Trophoblast cell (in vitro differentiated cells and primary cell): ENCODE measurements around the gene POTEF.
"Not testable (repeated sequence)": the region's sequence is repeated elsewhere in the genome, so short reads cannot be mapped to it uniquely, and the experiment has no call there.

ENCODE experiments used
- DNase-seq, 2 donors: peaks; one replicate each; pipeline ENCODE4 v3.0.0-alpha.2; 2016
- H2AFZ ChIP-seq: 2 replicates; pipeline ENCODE4 v1.6.1; 2013; ENCODE audit warnings: low read length, moderate library complexity, mild to moderate bottlenecking; ENCODE audit not compliant: insufficient read depth, poor library complexity
- H2AK5ac ChIP-seq: 2 replicates; pipeline ENCODE4 v1.6.1; 2013; ENCODE audit warnings: mild to moderate bottlenecking, low read length
- H2BK120ac ChIP-seq: 2 replicates; pipeline ENCODE4 v1.6.1; 2013; ENCODE audit warnings: low read length, mild to moderate bottlenecking, moderate library complexity; ENCODE audit not compliant: insufficient read depth, poor library complexity
- H2BK12ac ChIP-seq: 2 replicates; pipeline ENCODE4 v1.6.1; 2013; ENCODE audit warnings: mild to moderate bottlenecking, low read length, moderate library complexity
- H2BK5ac ChIP-seq: 2 replicates; pipeline ENCODE4 v1.6.1; 2013; ENCODE audit warnings: low read length, low read depth, moderate library complexity, mild to moderate bottlenecking; ENCODE audit not compliant: poor library complexity
- H3K14ac ChIP-seq: 2 replicates; pipeline ENCODE4 v1.6.1; 2013; ENCODE audit warnings: mild to moderate bottlenecking, low read length
- H3K18ac ChIP-seq: 2 replicates; pipeline ENCODE4 v1.6.1; 2013; ENCODE audit warnings: mild to moderate bottlenecking, low read length
- H3K23ac ChIP-seq: 2 replicates; pipeline ENCODE4 v1.6.1; 2013; ENCODE audit warnings: low read length
- H3K27ac ChIP-seq: 2 replicates; pipeline ENCODE4 v1.5.1; 2013; ENCODE audit warnings: low read depth, mild to moderate bottlenecking, inconsistent platforms, low read length, moderate library complexity
- H3K27me3 ChIP-seq: 2 replicates; pipeline ENCODE4 v1.6.1; 2013; ENCODE audit warnings: inconsistent platforms, mild to moderate bottlenecking, low read length, moderate library complexity; ENCODE audit not compliant: insufficient read depth
- H3K36me3 ChIP-seq, 2 experiments: 1 replicate in 1 of 2; 2 replicates in 1 of 2; pipeline ENCODE4 v1.6.1; 2013; ENCODE audit warnings: low read length in 2 of 2, mild to moderate bottlenecking in 2 of 2, moderate library complexity in 1 of 2; ENCODE audit not compliant: insufficient read depth in 2 of 2, control insufficient read depth in 1 of 2
- H3K4ac ChIP-seq: 2 replicates; pipeline ENCODE4 v1.6.1; 2013; ENCODE audit warnings: low read depth, mild to moderate bottlenecking, low read length, moderate library complexity
- H3K4me1 ChIP-seq, 2 experiments: 1 replicate in 1 of 2; 2 replicates in 1 of 2; pipeline ENCODE4 v1.6.1; 2013; ENCODE audit warnings: low read length in 2 of 2, mild to moderate bottlenecking in 2 of 2, moderate library complexity in 1 of 2; ENCODE audit not compliant: insufficient read depth in 2 of 2, control insufficient read depth in 1 of 2
- H3K4me2 ChIP-seq: 2 replicates; pipeline ENCODE4 v1.6.1; 2013; ENCODE audit warnings: inconsistent platforms, mild to moderate bottlenecking, low read length, moderate library complexity
- H3K4me3 ChIP-seq: 2 replicates; pipeline ENCODE4 v1.5.1; 2013; ENCODE audit warnings: mild to moderate bottlenecking, low read depth, low read length, inconsistent platforms
- H3K79me1 ChIP-seq: one replicate; pipeline ENCODE4 v1.6.1; 2013; ENCODE audit warnings: low read length
- H3K79me2 ChIP-seq: 2 replicates; pipeline ENCODE4 v1.6.1; 2013; ENCODE audit warnings: low read length, mild to moderate bottlenecking; ENCODE audit not compliant: control insufficient read depth, insufficient read depth, poor library complexity
- H3K9ac ChIP-seq: 2 replicates; pipeline ENCODE4 v1.6.1; 2013; ENCODE audit warnings: mild to moderate bottlenecking, low read length
- H3K9me3 ChIP-seq: 2 replicates; pipeline ENCODE4 v1.6.1; 2013; ENCODE audit warnings: low read depth, mild to moderate bottlenecking, control low read depth, inconsistent platforms, low read length; ENCODE audit not compliant: insufficient read depth
- H4K12ac ChIP-seq: 2 replicates; pipeline ENCODE4 v1.6.1; 2013; ENCODE audit warnings: low read depth, mild to moderate bottlenecking, low read length, moderate library complexity
- H4K8ac ChIP-seq: 2 replicates; pipeline ENCODE4 v1.6.1; 2013; ENCODE audit warnings: low read depth, mild to moderate bottlenecking, low read length, moderate library complexity
- H4K91ac ChIP-seq: one replicate; pipeline ENCODE4 v1.6.1; 2013; ENCODE audit warnings: low read depth, mild to moderate bottlenecking, low read length, moderate library complexity
- WGBS: extraction: QIAGEN DNeasy Blood & Tissue Kit; methylation state at CpG from one replicate; pipeline ENCODE4 v1.1.7; 2013; ENCODE audit warnings: missing lambda C conversion rate; ENCODE audit not compliant: insufficient read length, insufficient coverage; ENCODE audit errors: extremely low coverage; 5-methylcytosine and 5-hydroxymethylcytosine counted together

POTEF gene

DNA sequence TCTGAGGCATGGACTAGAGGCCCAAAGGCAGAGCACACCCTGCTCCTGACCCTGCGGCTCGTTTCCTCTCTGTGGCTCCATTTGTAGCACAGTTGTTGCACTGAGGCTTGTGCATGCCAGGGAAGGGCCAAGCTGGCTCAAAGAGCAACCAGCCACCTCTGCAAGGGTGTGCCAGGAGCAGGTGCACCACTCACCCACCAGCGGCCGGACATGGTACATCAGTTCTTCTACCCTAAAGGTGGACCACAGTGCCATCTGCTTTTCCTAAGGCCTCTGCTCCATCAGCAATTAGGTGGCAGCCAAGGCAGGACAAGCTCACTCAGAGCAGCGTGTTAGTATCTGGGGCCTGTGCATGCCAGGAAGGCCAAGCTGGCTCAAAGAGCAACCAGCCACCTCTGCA lies 66.4 kb downstream of the POTEF start:
- H3K9me3 ChIP-seq, H3K4me2 ChIP-seq, H3K4ac ChIP-seq, H3K14ac ChIP-seq, H2BK5ac ChIP-seq, H3K18ac ChIP-seq, H4K91ac ChIP-seq, H2AK5ac ChIP-seq, H3K27me3 ChIP-seq, H3K27ac ChIP-seq, H3K79me2 ChIP-seq, H2BK120ac ChIP-seq, H3K36me3 ChIP-seq, H4K8ac ChIP-seq, H2BK12ac ChIP-seq, H3K4me1 ChIP-seq, H3K9ac ChIP-seq, H3K79me1 ChIP-seq, DNase-seq, H3K4me3 ChIP-seq, H3K23ac ChIP-seq, H2AFZ ChIP-seq, H4K12ac ChIP-seq: not testable (repeated sequence)
- no CpG with 5 or more reads among the region's 5 CpGs for WGBS

DNA sequence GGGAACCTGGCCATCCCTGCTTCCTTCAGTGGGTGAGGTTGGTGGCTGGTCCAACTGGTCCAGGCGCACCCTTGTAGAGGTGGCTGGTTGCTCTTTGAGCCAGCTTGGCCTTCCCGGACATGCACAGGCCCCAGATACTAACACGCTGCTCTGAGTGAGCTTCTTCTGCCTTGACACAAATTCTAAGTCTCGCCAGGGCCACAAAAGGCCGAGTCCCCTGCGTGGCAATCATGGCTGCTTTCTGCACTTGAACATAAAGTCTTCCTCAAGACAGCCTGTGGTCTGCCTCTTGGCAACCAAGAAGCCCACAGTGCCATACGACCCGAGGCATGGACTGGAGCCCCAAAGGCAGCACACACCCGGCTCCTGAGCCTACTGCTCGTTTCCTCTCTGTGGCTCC lies 69.0 kb downstream of the POTEF start:
- not testable (repeated sequence) for H2BK5ac ChIP-seq, H3K27me3 ChIP-seq
- WGBS = no CpG with 5 or more reads among the region's 10 CpGs

DNA sequence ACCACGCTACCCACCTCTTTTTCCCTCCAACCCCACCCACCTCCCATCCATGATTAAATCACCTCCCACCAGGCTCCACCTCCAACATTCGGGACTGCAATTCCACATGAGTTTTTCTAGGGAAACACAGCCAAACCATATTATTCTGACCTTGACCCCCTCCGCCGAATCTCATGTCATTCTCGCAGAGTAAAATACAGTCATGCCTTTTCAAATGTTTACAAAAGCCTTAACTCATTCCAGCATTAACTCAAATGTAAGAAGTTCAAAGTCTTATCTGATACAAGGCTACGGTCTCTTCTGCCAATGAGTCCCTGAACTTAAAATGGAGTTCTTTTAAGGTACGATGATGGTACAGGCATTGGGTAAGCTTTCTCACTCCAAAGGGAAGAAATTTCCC lies 72.7 kb downstream of the POTEF start:
- H3K27ac ChIP-seq, H3K27me3 ChIP-seq, H2BK5ac ChIP-seq, H3K18ac ChIP-seq, DNase-seq, H3K79me2 ChIP-seq, H2BK120ac ChIP-seq, H3K9ac ChIP-seq, H3K9me3 ChIP-seq, H4K91ac ChIP-seq, H2AFZ ChIP-seq, H3K4me2 ChIP-seq, H3K79me1 ChIP-seq, H3K14ac ChIP-seq, H3K23ac ChIP-seq, H3K36me3 ChIP-seq, H3K4me3 ChIP-seq, H2AK5ac ChIP-seq, H2BK12ac ChIP-seq, H4K8ac ChIP-seq, H3K4me1 ChIP-seq, H4K12ac ChIP-seq, H3K4ac ChIP-seq: not testable (repeated sequence)
- WGBS = no CpG with 5 or more reads among the region's 7 CpGs

More for the DNA sequence above, 69.0 kb downstream of the POTEF start:
- H3K18ac ChIP-seq, H2BK12ac ChIP-seq, H3K9ac ChIP-seq, H3K4me1 ChIP-seq, H2AFZ ChIP-seq, H3K4me2 ChIP-seq, H4K12ac ChIP-seq, H3K4me3 ChIP-seq, H3K79me2 ChIP-seq, H3K36me3 ChIP-seq, H3K27ac ChIP-seq, H3K23ac ChIP-seq, H3K9me3 ChIP-seq, H3K14ac ChIP-seq, H4K91ac ChIP-seq, H2AK5ac ChIP-seq, H3K79me1 ChIP-seq, H4K8ac ChIP-seq, H2BK120ac ChIP-seq, DNase-seq, H3K4ac ChIP-seq: not testable (repeated sequence)

DNA sequence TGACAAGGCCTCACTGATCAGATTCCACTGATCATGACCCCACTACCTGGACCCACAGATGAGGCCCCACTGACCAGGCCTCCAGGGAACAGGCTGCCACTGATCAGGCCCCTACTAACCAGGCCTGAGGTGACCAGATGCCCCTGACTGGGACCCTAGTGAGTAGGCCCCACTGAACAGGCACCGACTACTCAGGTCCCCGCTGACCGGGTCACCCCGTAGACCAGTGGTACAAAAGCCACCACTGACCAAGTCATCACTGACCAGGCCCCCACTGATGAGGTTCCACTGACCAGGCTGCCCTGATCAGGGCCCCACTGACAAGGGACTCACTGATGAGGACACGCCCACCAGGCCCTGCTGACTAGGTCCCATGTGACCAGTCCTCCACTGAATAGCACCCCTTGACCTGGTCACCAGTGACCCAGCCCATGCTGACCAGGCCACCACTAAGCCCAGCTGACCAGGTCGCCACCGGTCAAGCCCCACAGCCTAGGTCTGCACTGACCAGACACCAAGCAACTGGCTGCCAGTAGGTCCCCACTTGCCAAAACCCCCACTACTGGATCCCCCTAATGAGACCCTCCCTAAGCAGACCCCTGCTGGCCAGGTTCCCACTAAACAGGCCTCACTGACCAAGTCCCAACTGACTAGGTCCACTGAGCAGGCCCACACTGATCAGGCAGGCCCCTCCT lies 75.7 kb downstream of the POTEF start:
- H2BK5ac ChIP-seq, H2AFZ ChIP-seq, H3K27ac ChIP-seq, H3K4me3 ChIP-seq, H3K27me3 ChIP-seq, H2AK5ac ChIP-seq, H4K8ac ChIP-seq, H3K14ac ChIP-seq, H3K18ac ChIP-seq, H3K79me2 ChIP-seq, H3K4me2 ChIP-seq, H3K23ac ChIP-seq, H2BK120ac ChIP-seq, DNase-seq, H4K12ac ChIP-seq, H3K79me1 ChIP-seq, H3K36me3 ChIP-seq, H3K4ac ChIP-seq, H3K9me3 ChIP-seq, H3K4me1 ChIP-seq, H4K91ac ChIP-seq, H3K9ac ChIP-seq, H2BK12ac ChIP-seq: not testable (repeated sequence)
- no CpG with 5 or more reads among the region's 7 CpGs for WGBS
